Activated CD4-positive, alpha-beta T cell treated with anti-CD3 and anti-CD28 coated beads, Interleukin-10, Interleukin-2, amounts not matched to agents 100 ng/mL and 50 ng/mL, durations not matched to agents 16 hours and 8 hours (primary cell): ENCODE measurements around the gene RAP1GAP.
"Not testable (repeated sequence)": the region's sequence is repeated elsewhere in the genome, so short reads cannot be mapped to it uniquely, and the experiment has no call there.

Experiments
- DNase-seq: peaks from one replicate; pipeline ENCODE4 v3.0.0-alpha.2; 2020

Gene RAP1GAP

GRCh38 chr1:21641967-21642739 is 27.0 kb downstream of the RAP1GAP start:
- DNase-seq = no peak

GRCh38 chr1:21641537-21641936 is 27.6 kb downstream of the RAP1GAP start:
- no peak for DNase-seq

GRCh38 chr1:21641076-21641475 is 28.1 kb downstream of the RAP1GAP start:
- no peak for DNase-seq

DNA sequence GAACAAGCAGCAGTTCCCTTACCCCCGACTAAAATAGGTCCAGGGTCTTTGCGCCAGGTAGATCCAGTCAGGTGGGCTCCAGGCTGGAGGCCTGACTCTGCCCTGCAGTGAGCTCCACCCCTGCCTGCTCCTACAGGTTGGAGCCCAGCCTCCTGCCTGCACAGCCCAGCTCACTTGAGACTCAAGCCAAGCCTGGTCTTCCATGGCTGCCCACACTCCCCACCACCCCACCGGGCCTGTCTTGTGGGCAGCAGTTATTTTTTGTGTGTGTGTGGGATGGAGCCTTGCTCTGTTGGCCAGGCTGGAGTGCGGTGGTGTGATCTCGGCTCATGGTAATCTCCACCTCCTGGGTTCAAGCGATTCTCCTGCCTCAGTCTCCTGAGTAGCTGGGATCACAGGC is 28.5 kb downstream of the RAP1GAP start:
- no peak for DNase-seq

DNA sequence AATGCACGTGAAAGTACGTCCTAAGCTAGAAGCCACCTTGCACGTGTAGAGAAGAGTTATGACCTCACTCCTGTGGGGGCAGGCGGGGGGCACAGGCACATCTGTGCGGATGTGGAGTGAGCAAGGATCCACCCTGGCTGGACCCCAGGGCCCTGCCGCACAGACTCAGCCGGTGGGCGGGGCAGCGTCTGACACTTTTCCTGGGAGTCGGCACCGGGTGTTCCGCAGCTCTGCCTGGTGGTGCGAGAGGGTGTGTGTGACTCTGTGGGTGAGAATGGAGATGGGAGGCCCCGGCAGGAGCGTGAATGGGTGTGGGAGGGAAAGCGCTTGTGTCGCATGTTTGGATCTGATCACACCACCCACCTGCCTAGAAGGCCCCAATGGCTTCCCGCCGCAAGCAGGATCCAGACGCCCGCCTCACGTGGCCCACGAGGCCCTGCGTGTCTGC is 29.5 kb downstream of the RAP1GAP start:
- DNase-seq = no peak

- DNase-seq = peak; percentile 52
Observed at GRCh38 chr1:21638531-21639341, 30.4 kb downstream of the RAP1GAP start.

DNA sequence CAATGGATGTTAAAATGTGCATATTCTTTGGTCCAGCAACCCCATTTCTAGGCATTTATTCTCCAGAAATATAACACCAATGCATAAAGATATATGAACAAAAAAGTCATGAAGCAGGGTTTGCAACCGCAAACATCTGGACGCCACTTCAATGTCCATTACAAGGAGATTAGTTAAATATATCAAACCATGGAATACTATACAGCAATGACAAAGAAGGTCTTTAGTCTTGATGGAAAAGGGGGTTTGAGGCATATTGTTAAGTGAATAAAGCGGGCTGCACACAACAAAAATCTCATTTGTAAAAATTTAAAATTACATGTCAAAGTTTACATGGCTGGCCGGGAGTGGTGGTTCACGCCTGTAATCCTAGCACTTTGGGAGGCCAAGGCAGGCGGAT is 31.6 kb downstream of the RAP1GAP start:
- DNase-seq = no peak

DNA sequence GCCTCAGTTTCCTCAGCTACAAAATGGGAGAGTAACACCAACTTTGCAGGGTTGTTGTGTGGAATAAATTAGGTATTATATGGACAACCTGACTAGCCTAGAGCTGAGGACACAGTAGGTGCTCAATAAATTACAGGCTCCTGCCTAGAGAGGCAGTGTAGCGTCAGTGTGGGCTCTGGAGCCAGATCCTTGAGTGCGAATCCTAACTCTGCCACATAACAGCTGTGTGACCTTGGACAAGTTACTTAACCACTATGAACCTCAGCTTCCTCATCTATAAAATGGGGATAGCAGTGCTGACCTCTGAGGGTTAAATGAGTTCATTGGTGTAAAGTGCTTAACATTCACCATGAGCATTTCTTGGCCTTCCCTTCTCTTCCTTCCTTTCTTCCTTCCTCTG is 33.1 kb downstream of the RAP1GAP start:
- DNase-seq = no peak

- DNase-seq = no peak
Observed at GRCh38 chr1:21634806-21635535, 34.2 kb downstream of the RAP1GAP start.

DNA sequence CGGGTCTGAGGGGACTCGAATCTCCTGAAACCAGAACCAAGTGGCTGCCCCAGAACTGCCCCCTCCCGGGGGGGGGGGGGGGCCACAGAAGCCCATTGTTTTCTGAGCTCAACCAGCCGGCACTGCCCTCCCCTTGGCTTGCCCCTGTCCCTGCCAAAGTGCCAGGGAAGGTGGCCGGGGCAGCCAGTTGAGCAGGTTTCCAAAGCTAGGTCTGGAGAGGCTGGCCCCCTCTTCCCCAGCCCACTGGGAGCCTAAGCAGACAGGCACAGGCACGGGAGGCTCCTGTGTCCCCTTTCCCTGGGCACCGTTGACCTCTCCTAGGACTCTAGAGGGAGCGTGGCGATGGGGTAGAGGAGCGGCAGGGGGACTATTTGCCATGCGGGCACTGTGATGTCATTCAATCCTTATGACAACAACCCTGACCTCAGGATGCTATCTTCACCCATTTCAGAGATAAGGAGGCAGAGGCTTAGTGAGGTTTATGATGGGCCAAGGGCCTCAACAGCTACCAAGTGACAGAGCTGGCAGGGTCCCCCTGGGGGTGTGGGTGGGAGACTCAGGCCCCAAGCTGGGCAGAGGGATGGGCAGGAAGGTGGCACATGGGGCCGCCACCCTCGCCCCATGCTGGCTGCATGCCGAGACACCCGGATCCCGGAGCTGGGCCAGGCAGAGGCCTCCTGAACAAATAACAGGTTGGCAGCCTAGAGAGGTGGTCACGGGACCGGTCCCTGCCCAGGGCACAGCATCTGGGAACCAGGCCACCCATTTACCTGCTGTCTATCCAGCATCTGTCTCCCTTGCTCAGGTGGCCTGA is 35.0 kb downstream of the RAP1GAP start:
- DNase-seq = no peak

- no peak for DNase-seq
Observed at GRCh38 chr1:21633141-21633755, 35.9 kb downstream of the RAP1GAP start.

GRCh38 chr1:21631944-21632887 is 36.9 kb downstream of the RAP1GAP start:
- no peak for DNase-seq

- DNase-seq = not testable (repeated sequence)
Observed at GRCh38 chr1:21631590-21631943, 37.6 kb downstream of the RAP1GAP start.

GRCh38 chr1:21630571-21631343 is 38.4 kb downstream of the RAP1GAP start:
- no peak for DNase-seq

DNA sequence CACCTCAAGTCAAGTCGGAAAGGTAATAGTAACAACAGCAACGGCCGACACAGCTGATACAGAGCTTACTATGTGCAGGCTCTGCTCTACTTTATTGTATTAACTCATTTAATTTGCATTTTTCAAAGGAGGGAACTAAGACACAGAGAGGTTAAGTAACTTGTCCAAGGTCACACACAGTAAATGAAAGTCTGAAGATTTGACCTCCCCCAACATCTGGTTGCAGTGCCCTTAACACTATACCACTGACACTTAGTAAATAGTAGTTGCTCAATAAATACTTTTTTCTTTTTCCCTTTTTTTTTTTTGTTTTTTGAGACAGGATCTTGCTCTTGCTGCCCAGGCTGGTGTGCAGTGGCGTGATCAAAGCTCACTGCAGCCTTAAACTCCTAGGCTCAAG is 39.2 kb downstream of the RAP1GAP start:
- no peak for DNase-seq

- DNase-seq = no peak
Observed at GRCh38 chr1:21628798-21629393, 40.3 kb downstream of the RAP1GAP start.

GRCh38 chr1:21626921-21627339 is 42.2 kb downstream of the RAP1GAP start:
- no peak for DNase-seq

- no peak for DNase-seq
Observed at GRCh38 chr1:21625390-21626190, 43.6 kb downstream of the RAP1GAP start.
